H9 (cell line): ENCODE data around the gene DGKE. TPM values are rescaled to one million over a fixed set of nuclear protein-coding genes. Genes with fewer than 3 reads are reported as not detected.

Source experiments
- DNase-seq: peaks from one replicate; pipeline ENCODE4 v3.0.0-alpha.2; 2017
- H2AFZ ChIP-seq: one replicate; pipeline ENCODE4 v1.6.1; 2013; ENCODE audit warnings: mild to moderate bottlenecking, low read length, control low read depth, moderate library complexity
- H2AK5ac ChIP-seq: 2 replicates; pipeline ENCODE4 v1.6.1; 2013; ENCODE audit warnings: low read length, control low read depth, mixed read lengths; ENCODE audit not compliant: insufficient read length
- H2BK120ac ChIP-seq: one replicate; pipeline ENCODE4 v1.6.1; 2013; ENCODE audit warnings: low read depth, mild to moderate bottlenecking, low read length, control low read depth, inconsistent platforms; ENCODE audit not compliant: poor library complexity, severe bottlenecking
- H2BK12ac ChIP-seq: 2 replicates; pipeline ENCODE4 v1.6.1; 2013; ENCODE audit warnings: low read length, control low read depth, mixed read lengths, low read depth; ENCODE audit not compliant: insufficient read length
- H2BK15ac ChIP-seq: 2 replicates; pipeline ENCODE4 v1.6.1; 2013; ENCODE audit warnings: low read depth, low read length, control low read depth
- H2BK20ac ChIP-seq: one replicate; pipeline ENCODE4 v1.6.1; 2013; ENCODE audit warnings: low read depth, mild to moderate bottlenecking, low read length, control low read depth, inconsistent platforms; ENCODE audit not compliant: poor library complexity, severe bottlenecking
- H2BK5ac ChIP-seq: 2 replicates; pipeline ENCODE4 v1.6.1; 2013; ENCODE audit warnings: low read length, control low read depth, mixed read lengths; ENCODE audit not compliant: insufficient read length
- H3K14ac ChIP-seq: 2 replicates; pipeline ENCODE4 v1.6.1; 2013; ENCODE audit warnings: low read length, control low read depth; ENCODE audit not compliant: insufficient read depth
- H3K18ac ChIP-seq: 2 replicates; pipeline ENCODE4 v1.6.1; 2013; ENCODE audit warnings: low read depth, mild to moderate bottlenecking, mixed read lengths, low read length, control low read depth; ENCODE audit not compliant: insufficient read length
- H3K23ac ChIP-seq: 2 replicates; pipeline ENCODE4 v1.6.1; 2013; ENCODE audit warnings: low read length, control low read depth, mixed read lengths, low read depth; ENCODE audit not compliant: insufficient read length
- H3K23me2 ChIP-seq: 2 replicates; pipeline ENCODE4 v1.6.1; 2013; ENCODE audit warnings: low read depth, mild to moderate bottlenecking, mixed read lengths, low read length, control low read depth; ENCODE audit not compliant: insufficient read length, poor library complexity, severe bottlenecking
- H3K27ac ChIP-seq: 2 replicates; pipeline ENCODE4 v1.5.1; 2013; ENCODE audit warnings: low read length, control low read depth, mixed read lengths, low read depth; ENCODE audit not compliant: insufficient read length
- H3K27me3 ChIP-seq: 2 replicates; pipeline ENCODE4 v1.6.1; 2013; ENCODE audit warnings: low read length, control low read depth, inconsistent platforms; ENCODE audit not compliant: insufficient read depth
- H3K4ac ChIP-seq: 2 replicates; pipeline ENCODE4 v1.6.1; 2013; ENCODE audit warnings: low read depth, mild to moderate bottlenecking, control low read depth, inconsistent platforms, low read length, moderate library complexity
- H3K4me1 ChIP-seq: 2 replicates; pipeline ENCODE4 v1.6.1; 2013; ENCODE audit warnings: low read length, control low read depth, inconsistent platforms; ENCODE audit not compliant: insufficient read depth
- H3K4me2 ChIP-seq: 2 replicates; pipeline ENCODE4 v1.6.1; 2013; ENCODE audit warnings: low read length, control low read depth, mixed read lengths; ENCODE audit not compliant: insufficient read length, insufficient read depth
- H3K56ac ChIP-seq: 2 replicates; pipeline ENCODE4 v1.6.1; 2013; ENCODE audit warnings: low read depth, mild to moderate bottlenecking, mixed read lengths, low read length, control low read depth; ENCODE audit not compliant: insufficient read length
- H3K79me1 ChIP-seq: 2 replicates; pipeline ENCODE4 v1.6.1; 2013; ENCODE audit warnings: low read depth, mild to moderate bottlenecking, moderate library complexity, low read length, control low read depth, inconsistent platforms; ENCODE audit not compliant: insufficient read depth, poor library complexity, severe bottlenecking
- H3K79me2 ChIP-seq: 2 replicates; pipeline ENCODE4 v1.6.1; 2013; ENCODE audit warnings: low read length, control low read depth, inconsistent platforms; ENCODE audit not compliant: insufficient read depth
- H3K9ac ChIP-seq: 2 replicates; pipeline ENCODE4 v1.6.1; 2013; ENCODE audit warnings: low read length, control low read depth, mixed read lengths; ENCODE audit not compliant: insufficient read length; ENCODE audit errors: extremely low read depth
- H3K9me3 ChIP-seq: one replicate; pipeline ENCODE4 v1.6.1; 2013; ENCODE audit warnings: low read depth, low read length, inconsistent platforms; ENCODE audit not compliant: control insufficient read depth
- H3T11ph ChIP-seq: one replicate; pipeline ENCODE4 v1.6.1; 2013; ENCODE audit warnings: mild to moderate bottlenecking, low read length, control low read depth, inconsistent platforms
- H4K20me1 ChIP-seq: one replicate; pipeline ENCODE4 v1.6.1; 2013; ENCODE audit not compliant: control insufficient read depth, insufficient read length, insufficient read depth
- H4K5ac ChIP-seq: 2 replicates; pipeline ENCODE4 v1.6.1; 2013; ENCODE audit warnings: low read depth, mild to moderate bottlenecking, mixed read lengths, low read length, control low read depth; ENCODE audit not compliant: insufficient read length
- H4K8ac ChIP-seq: replicated peaks from 2 replicates; pipeline ENCODE4 v1.6.1; 2013; ENCODE audit warnings: low read length, control low read depth, mixed read lengths, low read depth; ENCODE audit not compliant: insufficient read length
- H4K91ac ChIP-seq: 2 replicates; pipeline ENCODE4 v1.6.1; 2013; ENCODE audit warnings: low read depth, mild to moderate bottlenecking, moderate library complexity, mixed read lengths, low read length, control low read depth; ENCODE audit not compliant: insufficient read length
- H3K27ac Mint-ChIP-seq, 3 experiments: 2 replicates in 2 of 3; 3 replicates in 1 of 3; pipeline ENCODE4 v1.8.0; 2020 to 2021; ENCODE audit warnings: mixed read lengths in 3 of 3, mild to moderate bottlenecking in 1 of 3, moderate library complexity in 1 of 3
- H3K27me3 Mint-ChIP-seq: 2 replicates; pipeline ENCODE4 v1.8.0; 2021; ENCODE audit warnings: low read depth, mild to moderate bottlenecking, moderate library complexity, mixed read lengths
- H3K36me3 Mint-ChIP-seq, 3 experiments: 2 replicates in 2 of 3; 3 replicates in 1 of 3; pipeline ENCODE4 v1.8.0; 2020 to 2021; ENCODE audit warnings: low read depth in 3 of 3, mixed read lengths in 3 of 3; ENCODE audit not compliant: insufficient read depth in 1 of 3
- H3K4me1 Mint-ChIP-seq, 2 experiments: 2 replicates each; pipeline ENCODE4 v1.8.0; 2020; ENCODE audit warnings: mixed read lengths in 2 of 2
- H3K4me3 Mint-ChIP-seq, 2 experiments: 2 replicates in 1 of 2; 3 replicates in 1 of 2; pipeline ENCODE4 v1.8.0; 2020 to 2021; ENCODE audit warnings: mild to moderate bottlenecking in 2 of 2, mixed read lengths in 2 of 2, moderate library complexity in 1 of 2
- H3K9me3 Mint-ChIP-seq, 2 experiments: 2 replicates in 1 of 2; 3 replicates in 1 of 2; pipeline ENCODE4 v1.8.0; 2020; ENCODE audit warnings: mild to moderate bottlenecking in 2 of 2, mixed read lengths in 2 of 2, moderate library complexity in 1 of 2
- WGBS: extraction: QIAGEN DNeasy Blood & Tissue Kit; methylation state at CpG from one replicate; pipeline ENCODE4 v1.1.7; 2013; ENCODE audit warnings: missing lambda C conversion rate, low lambda C conversion rate, mixed read lengths; ENCODE audit not compliant: insufficient read length; ENCODE audit errors: extremely low coverage; 5-methylcytosine and 5-hydroxymethylcytosine counted together
- total RNA-seq: library from RNA; stranded (reverse); gene quantifications from 2 replicates; pipeline ENCODE4 v1.2.1, GENCODE V29; 2021
- TF ChIP-seq, protein P1 (sequence below): fragments of 200-600 bp; sonication (generic); conservative IDR thresholded peaks from 3 replicates; pipeline ENCODE4 v1.8.0; 2021; ENCODE audit warnings: antibody characterized with exemption, mild to moderate bottlenecking

The DGKE gene
- total RNA-seq, 1 experiment from 2014 or later: 4.9 TPM

DNA sequence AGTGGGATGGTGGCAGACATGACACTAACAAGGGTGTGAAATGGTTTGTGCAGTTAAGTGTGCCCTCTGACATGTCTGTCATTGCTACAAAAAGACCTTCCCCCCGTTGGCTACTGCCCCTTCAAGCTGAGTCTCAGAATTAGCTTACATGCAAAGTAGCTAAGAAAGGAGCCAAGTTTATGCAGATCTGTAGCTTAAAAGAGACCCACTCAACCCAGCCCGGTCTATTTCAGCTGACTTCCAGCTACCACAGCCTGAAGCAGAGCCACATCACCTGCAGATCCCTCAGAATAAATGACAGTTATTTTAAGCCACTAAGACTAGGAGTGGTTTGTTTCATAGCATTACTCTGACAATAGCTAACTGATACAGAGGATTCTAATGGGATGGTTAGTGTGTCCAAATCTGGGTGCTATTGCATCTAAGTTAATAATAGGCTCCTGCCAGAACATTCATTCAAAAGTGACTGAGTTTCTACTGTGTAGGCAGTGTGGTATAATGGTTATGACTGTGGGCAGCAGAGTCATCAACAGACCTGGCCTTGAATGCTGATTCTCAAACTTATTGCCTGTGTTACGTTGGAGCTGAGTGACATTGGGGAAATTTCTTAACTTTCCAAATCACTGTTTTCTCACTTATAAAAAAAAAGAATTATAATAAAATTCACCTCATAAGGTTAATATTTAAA lies 12.0 kb upstream of the DGKE start:
- Histone ChIP-seq H3K79me2 (no peaks in the 10 kb centered on the region), H4K8ac (no peak overlapping the region), H2AK5ac (no peak overlapping the region), H3K23ac (no peak overlapping the region), H3K18ac (no peak overlapping the region), H2BK120ac (no peak overlapping the region), H3K27ac (no peak overlapping the region), H3T11ph (no peak overlapping the region), H3K4ac (no peak overlapping the region), H3K56ac (no peak overlapping the region), H2BK20ac (no peak overlapping the region), H4K91ac (no peak overlapping the region), H3K4me1 (no peaks in the 10 kb centered on the region), H2AFZ (no peak overlapping the region), H3K79me1 (no peaks in the 10 kb centered on the region), H3K14ac (no peak overlapping the region), H2BK12ac (no peak overlapping the region), H3K27me3 (no peaks in the 10 kb centered on the region), H3K4me2 (no peak overlapping the region), H2BK15ac (no peak overlapping the region), H3K9me3 (no peaks in the 10 kb centered on the region), H2BK5ac (no peak overlapping the region), H4K20me1 (no peaks in the 10 kb centered on the region), H3K23me2 (no peaks in the 10 kb centered on the region), H4K5ac (no peak overlapping the region), H3K9ac (no peak overlapping the region)
- TF ChIP-seq, protein P1, sequence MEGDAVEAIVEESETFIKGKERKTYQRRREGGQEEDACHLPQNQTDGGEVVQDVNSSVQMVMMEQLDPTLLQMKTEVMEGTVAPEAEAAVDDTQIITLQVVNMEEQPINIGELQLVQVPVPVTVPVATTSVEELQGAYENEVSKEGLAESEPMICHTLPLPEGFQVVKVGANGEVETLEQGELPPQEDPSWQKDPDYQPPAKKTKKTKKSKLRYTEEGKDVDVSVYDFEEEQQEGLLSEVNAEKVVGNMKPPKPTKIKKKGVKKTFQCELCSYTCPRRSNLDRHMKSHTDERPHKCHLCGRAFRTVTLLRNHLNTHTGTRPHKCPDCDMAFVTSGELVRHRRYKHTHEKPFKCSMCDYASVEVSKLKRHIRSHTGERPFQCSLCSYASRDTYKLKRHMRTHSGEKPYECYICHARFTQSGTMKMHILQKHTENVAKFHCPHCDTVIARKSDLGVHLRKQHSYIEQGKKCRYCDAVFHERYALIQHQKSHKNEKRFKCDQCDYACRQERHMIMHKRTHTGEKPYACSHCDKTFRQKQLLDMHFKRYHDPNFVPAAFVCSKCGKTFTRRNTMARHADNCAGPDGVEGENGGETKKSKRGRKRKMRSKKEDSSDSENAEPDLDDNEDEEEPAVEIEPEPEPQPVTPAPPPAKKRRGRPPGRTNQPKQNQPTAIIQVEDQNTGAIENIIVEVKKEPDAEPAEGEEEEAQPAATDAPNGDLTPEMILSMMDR: no peak
- Mint-ChIP-seq H3K27ac (no peak overlapping the region), H3K9me3 (no peaks in the 10 kb centered on the region; a peak in 1 of 5 replicates), H3K4me3 (no peak overlapping the region), H3K36me3 (peaks cover 0 to 7% (median 0%) of the 10 kb centered on the region in 3 experiments; a peak in 3 of 7 replicates), H3K27me3 (no peaks in the 10 kb centered on the region), H3K4me1 (peaks cover 7 to 9% of the 10 kb centered on the region in 2 experiments)
- DNase-seq: no peak
- WGBS: no CpG with 5 or more reads among the region's 3 CpGs
